GM19467 (cell line): ENCODE results near the gene VSIR.

ENCODE experiments used
- ATAC-seq: cut with Tn5 transposase; IDR thresholded peaks from one replicate; pipeline ENCODE4 v1.9.1; 2021; ENCODE audit warnings: mild to moderate bottlenecking, moderate library complexity; ENCODE audit not compliant: unreplicated experiment

Gene VSIR

DNA sequence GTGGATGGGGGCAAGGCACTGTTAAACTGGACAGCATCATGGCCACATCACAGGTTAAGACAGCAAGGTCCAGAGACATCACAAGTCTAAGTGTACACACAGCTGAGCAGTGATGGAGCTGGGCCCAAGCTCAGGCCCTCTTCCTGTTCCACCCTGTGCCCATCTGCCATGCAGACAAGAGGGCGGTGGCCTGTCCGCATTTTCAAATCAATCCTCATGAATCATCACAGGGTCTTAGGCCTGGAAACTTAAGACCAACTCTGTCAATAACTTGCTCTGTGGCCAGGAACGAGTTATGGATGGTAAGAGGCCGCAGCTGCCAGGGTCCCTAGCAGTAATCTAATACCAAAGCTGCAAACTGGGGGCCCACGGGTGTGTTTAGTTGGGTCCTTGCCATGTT, 56.9 kb downstream of the VSIR start:
- no peak for ATAC-seq

- ATAC-seq = no peak
These were observed 57.5 kb downstream of the VSIR start for GRCh38 chr10:71715860-71716259.

- no peak for ATAC-seq
These were observed 58.3 kb downstream of the VSIR start for GRCh38 chr10:71715026-71715425.

DNA sequence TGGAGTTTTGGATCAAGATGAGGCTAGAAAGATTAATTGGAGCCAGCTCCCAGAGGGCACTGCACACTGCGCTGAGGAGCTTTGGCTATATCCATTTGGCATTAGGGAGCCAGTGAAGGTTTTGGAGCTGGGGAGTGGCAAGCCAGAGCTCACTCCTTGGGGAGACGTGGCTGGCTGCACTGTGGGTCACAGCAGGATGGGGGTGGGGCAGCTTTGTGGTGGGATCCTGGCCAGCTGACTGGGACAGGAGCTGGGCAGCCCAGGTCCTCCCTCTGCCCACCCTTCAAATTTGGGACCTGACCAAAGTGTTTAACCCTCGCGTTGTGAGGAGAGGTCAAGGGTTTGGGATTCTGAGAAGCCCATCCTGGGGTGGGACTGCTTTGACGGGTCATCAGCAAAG, 58.7 kb downstream of the VSIR start:
- ATAC-seq = no peak

GRCh38 chr10:71714031-71714410, 59.3 kb downstream of the VSIR start:
- no peak for ATAC-seq

DNA sequence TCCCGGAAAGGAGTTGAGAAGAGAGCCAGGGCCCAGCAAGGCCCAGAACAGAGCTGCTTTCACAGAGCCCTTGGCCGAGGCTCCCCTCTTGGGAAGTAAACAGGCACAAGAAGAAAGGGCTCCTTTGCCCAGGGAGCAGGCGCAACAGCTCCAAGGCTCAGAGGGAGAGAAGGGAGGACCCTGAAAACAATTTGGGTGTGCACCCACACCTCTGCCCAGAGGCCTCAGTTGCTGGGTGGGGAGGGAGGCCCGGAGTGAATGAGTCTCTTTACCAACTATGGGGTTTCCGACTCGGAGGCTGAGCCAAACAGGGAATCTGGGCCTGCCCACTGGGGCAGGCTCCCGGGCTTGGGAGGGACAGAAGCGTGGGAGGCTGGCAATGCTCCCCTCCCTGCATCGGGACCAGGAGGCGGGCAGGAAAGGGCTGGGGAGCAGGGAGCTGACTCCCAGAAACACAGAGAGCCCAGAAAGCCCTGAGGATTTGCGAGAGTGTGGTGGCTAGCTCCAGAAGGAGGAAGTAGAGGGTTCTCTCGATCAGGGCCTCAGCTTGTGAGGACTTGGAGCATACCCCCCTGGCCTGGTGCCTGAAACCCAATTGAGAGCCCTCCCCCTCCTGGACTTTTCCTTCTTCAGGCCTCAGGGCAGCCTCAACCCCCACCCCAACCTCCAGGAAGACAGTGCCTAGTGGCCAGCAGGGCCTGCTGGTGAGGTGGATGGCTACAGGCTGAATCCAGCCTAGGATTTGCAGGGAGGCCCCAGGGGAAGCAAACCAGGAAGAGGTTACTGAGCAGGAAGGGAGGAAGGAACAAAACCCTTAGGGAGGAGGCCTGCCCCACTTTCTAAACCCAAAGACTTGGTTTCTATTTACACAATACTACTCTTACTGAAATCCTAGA, 59.9 kb downstream of the VSIR start:
- ATAC-seq = no peak

- ATAC-seq = no peak
These were observed 60.7 kb downstream of the VSIR start for GRCh38 chr10:71712572-71713134.

DNA sequence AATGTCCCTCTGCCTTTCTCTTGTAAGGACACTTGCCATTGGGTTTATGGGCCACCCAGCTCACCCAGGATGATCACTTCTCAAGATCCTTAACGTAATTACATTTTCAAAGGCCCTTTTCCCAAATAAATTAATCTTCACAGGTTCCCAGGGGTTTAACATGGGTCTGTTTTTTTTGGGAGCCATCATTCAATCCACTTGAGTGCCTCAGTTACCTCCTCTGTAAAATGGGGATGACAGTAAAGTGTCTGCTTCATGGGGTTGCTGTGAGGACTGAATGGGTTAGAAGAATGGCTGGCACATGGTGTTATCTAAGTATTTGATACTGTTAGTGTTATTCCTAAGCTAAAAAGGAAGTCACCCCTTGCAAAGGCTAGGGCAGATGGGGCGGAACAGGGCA, 61.1 kb downstream of the VSIR start:
- no peak for ATAC-seq

DNA sequence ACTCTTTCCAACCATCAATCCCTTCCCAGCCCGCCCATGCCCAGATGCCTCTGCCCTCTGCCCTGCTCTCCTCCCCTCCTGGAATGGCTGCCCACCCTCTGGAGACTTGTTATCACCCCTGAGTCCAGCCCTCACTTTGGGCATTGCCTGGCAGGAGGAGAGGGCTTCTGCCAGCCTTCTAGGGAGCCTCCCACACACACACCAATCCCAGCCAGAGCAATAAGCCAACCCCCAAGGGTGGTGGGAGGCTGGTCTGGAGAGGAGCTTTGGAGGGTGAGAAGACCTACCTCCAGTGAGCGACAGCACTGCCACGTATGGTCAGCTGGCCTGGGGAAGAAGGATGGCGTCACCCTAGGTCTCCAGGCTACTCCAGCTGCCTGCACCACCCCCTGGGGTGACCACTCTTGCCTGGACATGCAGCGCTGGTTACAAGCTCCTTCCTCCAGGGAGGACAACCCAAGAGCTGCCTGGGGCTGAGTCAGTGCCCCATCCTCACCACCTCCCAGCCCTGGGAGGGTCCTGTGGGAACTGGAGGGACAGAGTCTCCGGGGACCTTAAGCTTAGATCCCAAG, 62.2 kb downstream of the VSIR start:
- ATAC-seq = no peak

DNA sequence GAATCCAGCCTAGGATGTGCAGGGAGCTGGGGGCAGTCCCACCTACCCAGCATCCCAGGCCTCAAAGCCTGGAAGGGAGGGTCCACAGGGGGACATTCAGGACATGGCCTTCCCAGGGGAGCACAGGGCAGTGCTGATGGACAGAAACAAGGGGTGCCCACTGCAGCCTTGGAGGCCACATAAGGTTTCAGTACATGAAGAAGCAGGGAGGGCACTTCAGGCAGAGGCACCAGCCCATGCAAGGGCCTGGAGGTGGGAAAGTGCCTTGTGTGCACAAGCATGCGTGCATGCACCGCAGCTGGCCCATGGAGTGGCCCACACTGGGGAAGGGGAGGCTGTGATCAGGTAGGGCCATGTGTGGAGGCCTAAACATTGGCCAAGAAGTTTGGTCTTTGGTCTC, 62.8 kb downstream of the VSIR start:
- no peak for ATAC-seq

- no peak for ATAC-seq
These were observed 64.1 kb downstream of the VSIR start for GRCh38 chr10:71708897-71709882.

GRCh38 chr10:71708301-71708703, 65.0 kb downstream of the VSIR start:
- ATAC-seq = no peak

DNA sequence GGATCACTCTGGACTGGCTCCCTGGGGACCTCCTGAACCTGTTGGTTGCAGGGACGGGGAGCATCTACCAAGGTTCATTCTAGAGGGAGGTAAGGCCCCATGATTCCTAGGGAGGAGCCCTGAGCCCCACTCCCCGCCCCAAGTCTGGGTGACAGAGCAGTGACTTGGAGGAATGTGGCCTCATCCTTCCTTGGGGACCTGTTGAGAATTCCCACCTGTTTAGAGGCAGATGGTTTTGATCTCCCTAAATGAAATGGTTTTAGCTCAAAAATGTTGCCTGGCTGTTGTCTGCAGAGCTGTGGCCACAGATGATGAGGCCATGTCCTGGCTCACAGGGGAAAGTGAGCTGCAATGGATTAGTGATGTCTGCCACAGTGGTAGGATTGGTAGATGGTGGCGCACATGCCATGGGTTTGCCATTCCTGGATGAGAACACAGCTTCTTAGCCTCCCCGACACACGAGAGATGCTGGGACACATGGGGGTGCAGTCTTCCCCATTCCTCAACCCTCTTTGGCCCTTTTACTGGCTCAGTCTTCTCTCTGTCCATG, 66.0 kb downstream of the VSIR start:
- no peak for ATAC-seq

DNA sequence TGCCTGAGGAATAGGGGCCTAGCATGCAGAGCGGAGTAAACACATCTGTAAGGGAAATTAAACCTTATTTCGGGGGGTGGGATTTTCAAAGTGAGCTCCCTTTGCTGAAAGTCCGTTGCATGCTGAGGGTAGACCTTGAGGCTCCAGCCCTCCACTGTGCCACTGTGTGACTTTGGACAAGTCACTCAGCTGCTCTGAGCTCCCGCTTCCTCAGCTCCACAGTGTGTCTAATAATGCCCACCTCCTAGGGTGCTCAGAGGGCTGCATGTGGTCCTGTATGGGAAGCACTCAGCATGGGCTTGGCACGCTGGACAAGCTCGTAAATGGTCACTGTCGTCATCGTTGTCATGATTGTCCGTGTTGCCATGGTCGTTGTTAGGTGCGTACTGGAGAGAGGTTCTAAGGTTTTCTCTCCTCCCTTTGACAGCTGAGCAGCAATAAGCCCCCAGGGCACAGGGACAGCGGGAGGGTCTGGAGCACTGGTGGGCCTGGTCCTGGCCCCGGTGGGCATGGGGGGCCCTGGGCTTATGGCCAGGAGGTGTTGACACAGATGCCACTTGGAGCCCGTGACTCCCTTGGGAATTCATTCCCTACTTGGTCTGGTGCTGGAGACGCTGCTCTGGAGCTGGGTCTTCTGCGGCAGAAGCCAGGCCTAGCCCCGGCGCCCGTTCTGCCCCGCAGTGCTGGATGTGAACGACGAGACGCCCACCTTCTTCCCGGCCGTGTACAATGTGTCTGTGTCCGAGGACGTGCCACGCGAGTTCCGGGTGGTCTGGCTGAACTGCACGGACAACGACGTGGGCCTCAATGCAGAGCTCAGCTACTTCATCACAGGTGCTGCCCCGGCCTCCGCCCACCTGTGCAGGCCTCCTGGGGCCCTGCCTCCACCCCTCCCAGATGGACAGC, 66.9 kb downstream of the VSIR start:
- no peak for ATAC-seq

GRCh38 chr10:71705582-71705981, 67.7 kb downstream of the VSIR start:
- no peak for ATAC-seq

DNA sequence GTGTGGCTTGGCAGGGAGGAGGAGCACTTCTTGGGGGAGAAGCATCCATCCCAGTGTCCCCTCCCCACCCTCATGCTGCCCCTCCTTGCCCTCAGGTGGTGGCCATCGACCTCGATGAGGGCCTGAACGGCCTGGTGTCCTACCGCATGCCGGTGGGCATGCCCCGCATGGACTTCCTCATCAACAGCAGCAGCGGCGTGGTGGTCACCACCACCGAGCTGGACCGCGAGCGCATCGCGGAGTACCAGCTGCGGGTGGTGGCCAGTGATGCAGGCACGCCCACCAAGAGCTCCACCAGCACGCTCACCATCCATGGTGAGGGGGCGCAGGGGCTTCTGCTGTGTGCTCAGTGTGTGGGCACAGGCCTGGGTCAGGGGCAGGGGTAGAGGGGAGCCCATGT, 68.5 kb downstream of the VSIR start:
- no peak for ATAC-seq

GRCh38 chr10:71703577-71703976, 69.7 kb downstream of the VSIR start:
- no peak for ATAC-seq

GRCh38 chr10:71701496-71702132, 71.7 kb downstream of the VSIR start:
- no peak for ATAC-seq

DNA sequence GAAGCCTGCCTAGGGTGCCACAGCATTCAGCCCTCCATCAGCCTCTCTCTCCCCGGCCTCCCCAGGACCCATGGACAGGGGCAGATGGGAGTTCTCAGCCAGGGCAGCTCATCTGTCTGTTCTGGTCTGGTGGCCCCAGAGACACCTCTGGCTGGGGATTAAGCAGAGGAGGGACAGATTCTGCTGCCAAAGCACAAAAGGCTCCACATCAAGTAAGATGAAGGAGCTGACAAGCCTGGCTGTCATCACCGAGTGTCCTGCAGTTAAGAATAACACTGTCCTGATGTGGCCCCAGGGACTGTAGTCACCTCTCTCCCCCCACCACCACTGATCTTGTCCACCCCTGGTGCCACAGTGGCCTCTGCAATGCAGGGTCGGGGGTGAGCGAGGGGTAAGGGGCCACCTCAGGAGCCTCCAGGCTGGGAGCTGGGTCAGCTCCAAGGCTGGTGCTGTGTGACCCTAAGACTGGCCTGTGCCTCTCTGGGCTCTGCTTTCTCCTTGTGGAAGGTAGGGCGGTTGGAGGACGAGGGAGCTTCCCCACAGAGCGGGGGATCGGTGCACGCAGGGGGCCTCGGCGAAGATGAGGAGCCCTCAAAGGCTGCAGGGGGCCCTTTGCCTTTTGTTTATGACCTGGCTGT, 72.5 kb downstream of the VSIR start:
- no peak for ATAC-seq
